ENCODE results near the gene HS6ST3.

HS6ST3 gene

GRCh38 chr13:96299235-96299634 is 209.3 kb downstream of the HS6ST3 start:
- DNase-seq (ENCODE audit: low read depth in 2 of 2), result no peak

DNA sequence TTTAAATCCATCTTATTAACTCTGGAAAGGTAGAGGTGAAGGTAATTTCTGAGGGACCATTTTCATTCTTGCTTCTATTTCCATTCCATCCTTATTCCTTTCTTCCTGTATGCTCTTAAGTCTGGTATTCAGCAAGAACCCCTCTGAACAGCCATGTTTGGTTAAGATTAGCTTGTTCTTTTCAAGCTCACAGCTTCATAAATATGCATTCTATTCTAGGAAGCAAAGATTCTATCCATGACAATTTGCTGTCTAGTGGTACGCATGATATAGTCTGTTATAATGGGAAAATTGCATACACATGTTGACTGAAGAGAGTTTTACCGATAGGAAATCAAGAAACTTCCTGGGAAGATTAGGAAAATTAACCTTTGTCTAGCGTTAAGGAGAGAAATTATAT is 218.7 kb downstream of the HS6ST3 start:
- no peak for DNase-seq (ENCODE audit: low read depth in 2 of 2)

DNA sequence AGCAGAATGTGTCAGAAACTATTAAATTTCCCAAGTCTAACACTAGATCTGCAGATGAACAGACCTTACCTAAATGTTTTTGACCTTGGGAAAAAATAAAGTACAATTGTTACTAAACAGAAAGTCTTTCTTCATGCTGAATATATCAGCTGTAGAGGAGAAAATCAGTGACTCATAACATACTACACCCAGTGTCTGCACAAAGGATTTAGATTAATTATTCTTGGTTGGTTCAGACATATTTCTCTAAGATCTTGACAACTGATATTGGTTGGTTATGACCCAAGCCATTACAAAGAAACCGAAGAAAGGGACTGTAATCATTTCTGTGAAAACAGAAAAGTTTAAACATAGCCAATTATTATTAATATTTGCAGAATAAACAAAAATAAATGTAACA is 225.1 kb downstream of the HS6ST3 start:
- DNase-seq (ENCODE audit: low read depth in 2 of 2), result no peak

- DNase-seq (ENCODE audit: low read depth in 2 of 2), result no peak
Observed at GRCh38 chr13:96338030-96338429, 248.1 kb downstream of the HS6ST3 start.

DNA sequence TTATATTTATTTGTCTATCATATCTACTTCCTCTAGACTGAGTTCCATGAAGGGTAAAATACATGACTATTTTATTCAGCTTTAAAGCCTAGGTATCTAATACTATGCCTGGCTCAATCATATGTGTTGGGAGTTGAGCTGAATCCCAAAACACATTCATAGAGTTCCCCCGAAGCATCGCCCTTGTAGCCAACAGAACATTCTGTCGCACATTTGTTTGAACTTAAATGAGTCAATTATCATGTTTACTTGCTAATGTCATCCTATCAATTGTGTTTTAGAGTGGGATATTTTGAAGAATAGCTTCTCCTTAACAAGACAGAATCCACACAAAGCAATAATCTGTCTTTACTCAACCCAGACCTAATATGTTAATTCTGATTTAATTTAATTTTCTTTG is 252.4 kb downstream of the HS6ST3 start:
- no peak for DNase-seq (ENCODE audit: low read depth in 2 of 2)

DNA sequence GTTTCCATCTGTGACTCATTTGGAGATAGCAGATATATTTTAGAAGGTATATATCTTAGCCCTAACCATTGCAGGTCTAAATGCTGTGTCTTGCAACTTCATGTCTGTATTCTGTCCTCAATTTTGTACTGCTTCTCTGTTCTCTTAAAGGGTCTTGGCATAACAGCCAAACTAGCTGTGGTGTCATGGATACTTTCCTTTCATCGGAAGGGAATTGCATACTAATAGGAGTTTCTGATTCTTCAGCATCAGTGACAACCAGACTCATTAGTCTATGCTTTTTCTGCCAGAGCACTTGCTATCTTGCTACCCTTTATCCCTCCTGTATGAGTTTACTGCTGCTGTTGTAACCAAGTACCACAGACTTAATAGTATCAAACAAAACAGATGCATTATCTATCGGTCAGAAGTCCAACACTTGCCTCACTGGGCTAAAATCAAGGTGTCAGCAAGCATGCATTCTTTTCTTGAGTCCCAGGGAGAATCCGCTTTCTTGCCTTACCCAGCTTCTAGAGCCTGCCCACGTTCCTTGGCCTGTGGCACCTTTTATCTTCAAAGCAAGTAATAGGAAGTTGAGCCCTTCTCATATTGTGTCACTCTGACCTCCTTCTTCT is 253.1 kb downstream of the HS6ST3 start:
- no peak for DNase-seq (ENCODE audit: low read depth in 2 of 2)

DNA sequence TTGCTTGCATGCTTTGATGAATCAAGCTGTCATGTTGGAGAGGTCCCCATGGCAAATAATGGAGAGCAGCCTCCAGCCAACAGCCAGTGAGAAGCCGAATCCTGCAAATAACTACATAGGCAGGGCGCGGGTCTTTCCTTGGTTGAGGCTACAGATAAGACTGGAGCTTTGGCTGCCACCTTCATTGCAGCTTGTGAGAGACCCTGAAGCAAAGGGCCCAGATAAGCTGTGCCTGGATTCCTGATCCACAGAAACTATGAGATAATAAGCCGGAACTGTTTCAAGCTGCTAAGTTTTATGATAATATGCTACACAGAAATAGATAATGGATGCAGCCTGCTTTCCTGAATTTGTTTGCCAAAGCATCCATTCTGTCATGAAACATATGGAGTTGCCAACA is 257.0 kb downstream of the HS6ST3 start:
- DNase-seq (ENCODE audit: low read depth in 2 of 2), result no peak

DNA sequence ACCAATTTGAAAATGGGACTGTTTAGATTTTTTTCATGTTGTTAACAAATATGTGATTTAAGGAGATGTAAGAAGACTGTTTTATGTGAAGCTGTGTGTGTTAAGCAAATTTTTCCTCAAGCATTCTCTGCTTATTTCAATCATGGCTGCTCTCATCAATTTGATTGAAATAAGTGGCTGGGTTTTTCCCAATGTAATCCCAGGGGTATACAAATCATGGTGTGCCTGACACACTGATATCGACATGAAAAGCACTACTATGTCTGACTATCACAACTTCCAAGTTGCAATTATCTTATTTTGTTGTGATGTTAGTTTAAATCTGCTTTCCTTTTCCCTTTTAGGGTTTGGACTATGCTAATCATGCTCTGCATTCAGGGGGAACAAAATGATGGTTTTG is 283.7 kb downstream of the HS6ST3 start:
- no peak for DNase-seq (ENCODE audit: low read depth in 2 of 2)

GRCh38 chr13:96377835-96378234 is 287.9 kb downstream of the HS6ST3 start:
- no peak for DNase-seq (ENCODE audit: low read depth in 2 of 2)

DNA sequence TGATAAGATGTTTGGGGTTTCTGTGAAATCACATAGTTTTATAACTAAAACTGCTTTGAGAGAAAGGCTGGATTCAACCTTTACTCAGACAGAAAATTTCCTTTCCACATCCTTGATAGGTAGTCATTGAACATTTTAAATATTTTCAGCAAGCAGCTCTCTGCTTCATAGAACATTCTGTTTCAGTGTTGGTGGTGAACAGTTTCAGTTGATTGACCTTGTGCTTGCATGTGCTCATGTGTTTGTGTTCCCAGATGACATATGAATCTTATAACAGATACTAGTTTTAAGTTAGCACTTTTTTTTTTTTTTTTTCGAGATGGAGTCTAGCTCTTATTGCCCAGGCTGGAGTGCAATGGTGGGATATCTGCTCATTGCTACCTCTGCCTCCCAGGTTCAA is 290.1 kb downstream of the HS6ST3 start:
- DNase-seq (ENCODE audit: low read depth in 2 of 2), result no peak

DNA sequence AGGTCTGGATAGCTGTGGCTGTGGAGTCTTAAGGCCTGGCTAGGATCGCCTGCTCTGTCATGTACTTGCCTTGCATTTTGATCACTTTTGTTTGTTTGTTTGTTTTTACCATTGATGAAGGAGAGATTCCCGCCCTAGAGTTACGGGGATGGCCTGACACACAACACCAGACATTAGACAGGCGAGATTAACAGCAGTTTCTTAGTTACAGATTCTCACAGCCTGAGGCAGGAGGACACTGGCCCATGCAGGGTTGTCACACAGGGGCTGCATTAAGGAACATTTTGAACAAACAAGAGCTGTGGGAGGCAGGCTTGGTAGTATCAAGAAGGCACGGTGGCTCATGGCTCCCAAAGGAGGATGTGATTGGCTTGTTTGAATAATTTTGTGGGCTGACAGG is 291.8 kb downstream of the HS6ST3 start:
- no peak for DNase-seq (ENCODE audit: low read depth in 2 of 2)

DNA sequence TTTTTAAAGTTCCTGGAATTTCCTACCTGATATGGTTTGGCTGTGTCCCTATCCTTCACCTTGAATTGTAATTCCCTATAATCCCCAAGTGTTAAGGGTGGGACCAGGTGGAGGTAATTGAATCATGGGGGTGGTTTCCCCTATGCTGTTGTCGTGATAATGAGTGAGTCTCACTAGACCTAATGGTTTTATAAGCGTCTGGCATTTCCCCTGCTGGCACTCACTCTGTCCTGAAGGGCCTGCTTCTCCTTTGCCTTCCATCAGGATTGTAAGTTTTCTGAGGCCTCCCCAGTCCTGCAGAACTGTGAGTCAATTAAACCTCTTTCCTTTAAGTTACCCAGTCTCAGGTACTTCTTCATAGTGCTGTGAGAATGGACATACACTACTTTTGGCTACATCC is 298.7 kb downstream of the HS6ST3 start:
- DNase-seq (ENCODE audit: low read depth in 2 of 2), result no peak

DNA sequence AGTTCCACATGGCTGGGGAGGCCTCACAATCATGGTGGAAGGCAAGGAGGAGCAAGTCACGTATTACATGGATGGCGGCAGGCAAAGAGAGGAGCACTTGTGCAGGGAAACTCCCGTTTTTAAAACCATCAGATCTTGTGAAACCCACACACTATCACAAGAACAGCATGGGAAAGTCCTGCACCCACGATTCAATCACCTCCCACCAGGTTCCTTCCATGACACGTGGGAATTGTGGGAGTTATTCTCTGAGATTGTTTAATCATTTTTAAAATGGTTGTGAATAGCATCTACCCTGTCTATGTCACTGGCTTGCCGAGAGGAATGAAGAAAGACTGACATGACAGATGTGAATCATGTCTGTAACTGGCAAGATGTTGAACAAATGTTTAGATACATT is 301.7 kb downstream of the HS6ST3 start:
- DNase-seq (ENCODE audit: low read depth in 2 of 2), result no peak

GRCh38 chr13:96397807-96398206 is 307.9 kb downstream of the HS6ST3 start:
- no peak for DNase-seq (ENCODE audit: low read depth in 2 of 2)

- DNase-seq (ENCODE audit: low read depth in 2 of 2), result no peak
Observed at GRCh38 chr13:96398486-96398885, 308.6 kb downstream of the HS6ST3 start.

GRCh38 chr13:96403241-96403640 is 313.3 kb downstream of the HS6ST3 start:
- no peak for DNase-seq (ENCODE audit: low read depth in 2 of 2)

DNA sequence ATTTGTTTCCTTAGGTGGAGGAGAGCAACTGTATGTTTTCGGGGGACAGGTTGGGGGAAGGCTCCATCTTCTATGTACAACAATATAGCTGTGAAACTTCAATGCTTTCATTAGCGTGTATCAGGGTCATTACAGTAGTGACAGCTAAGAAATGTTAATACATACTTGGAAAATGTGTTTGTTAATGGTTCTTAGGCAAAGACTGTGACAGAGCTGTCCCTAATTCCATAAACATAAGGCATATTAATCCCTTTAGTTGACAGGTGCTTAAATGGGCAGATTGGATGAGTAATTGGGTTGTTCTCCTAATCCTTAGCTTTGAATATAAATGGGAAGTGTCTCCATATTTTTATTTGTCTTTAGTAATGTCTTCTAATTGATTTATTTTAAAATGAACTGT is 313.7 kb downstream of the HS6ST3 start:
- no peak for DNase-seq (ENCODE audit: low read depth in 2 of 2)

DNA sequence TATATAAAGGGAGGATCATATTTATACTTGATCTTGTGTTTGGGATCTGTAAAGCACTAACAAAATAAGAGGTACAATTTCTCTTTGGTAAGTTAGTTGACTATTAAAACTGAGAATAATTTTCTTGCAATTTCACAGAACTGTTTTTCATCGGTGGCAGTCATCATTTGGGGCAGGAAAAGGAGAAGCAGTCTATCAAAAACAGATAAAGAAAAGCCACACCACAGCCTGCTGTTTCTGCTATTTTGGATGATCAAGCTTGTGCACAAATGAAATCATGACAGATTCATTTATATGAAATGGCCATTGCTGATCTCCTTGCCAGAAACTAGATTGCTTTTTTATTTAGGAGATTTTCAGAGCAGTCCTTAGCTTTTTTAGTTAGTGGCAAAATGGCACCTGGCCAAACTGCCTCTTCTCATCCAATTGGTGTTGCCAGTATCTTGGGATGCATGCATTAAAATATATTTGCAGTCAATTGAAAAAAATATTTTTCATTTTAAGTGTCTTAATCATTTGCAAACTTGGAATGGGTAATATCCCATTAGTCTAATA is 326.0 kb downstream of the HS6ST3 start:
- no peak for DNase-seq (ENCODE audit: low read depth in 2 of 2)

- no peak for DNase-seq (ENCODE audit: low read depth in 2 of 2)
Observed at GRCh38 chr13:96417939-96418685, 328.2 kb downstream of the HS6ST3 start.

- no peak for DNase-seq (ENCODE audit: low read depth in 2 of 2)
Observed at GRCh38 chr13:96421314-96421713, 331.4 kb downstream of the HS6ST3 start.

DNA sequence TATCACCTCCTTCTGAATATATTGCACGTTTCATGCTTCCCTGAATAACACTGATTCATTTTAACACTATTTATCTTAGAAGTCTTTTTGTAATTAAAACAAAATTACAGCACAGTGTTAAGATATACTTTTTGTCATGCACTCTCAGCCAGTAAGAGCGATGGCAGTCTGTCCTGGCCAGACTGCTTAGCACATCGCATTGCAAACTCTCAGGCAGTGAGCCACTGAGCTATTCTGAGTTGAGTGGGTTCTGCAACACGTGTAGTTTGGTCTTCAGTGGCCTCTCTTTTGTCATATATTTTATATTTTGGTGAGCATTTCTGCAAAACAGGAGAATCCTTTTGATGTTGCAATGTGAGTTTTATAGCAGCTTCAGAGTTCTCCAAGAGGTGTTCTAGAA is 332.1 kb downstream of the HS6ST3 start:
- no peak for DNase-seq (ENCODE audit: low read depth in 2 of 2)

GRCh38 chr13:96426167-96426566 is 336.3 kb downstream of the HS6ST3 start:
- no peak for DNase-seq (ENCODE audit: low read depth in 2 of 2)

DNA sequence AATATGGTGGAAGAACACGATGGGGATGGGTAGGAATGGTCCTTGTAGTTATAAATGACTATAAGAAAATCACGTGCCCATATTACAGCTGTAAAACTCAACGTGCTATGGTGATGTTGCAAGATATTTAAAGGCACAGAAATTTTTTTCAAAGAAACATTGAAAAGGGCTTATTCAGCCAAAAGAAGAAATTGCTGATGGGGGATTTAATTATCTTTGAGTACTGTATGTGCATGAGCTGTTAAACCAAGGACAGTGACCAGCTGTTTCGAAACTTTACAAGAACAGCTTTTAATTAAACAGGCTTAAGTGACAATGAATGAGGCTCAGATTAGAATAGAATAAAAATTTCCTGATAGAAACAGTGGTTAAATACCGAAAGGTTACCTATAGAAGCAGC is 339.0 kb downstream of the HS6ST3 start:
- DNase-seq (ENCODE audit: low read depth in 2 of 2), result no peak
